Heart left ventricle (tissue), 16 donors: ENCODE data around the gene STX1B. TPM values are rescaled to one million over a fixed set of nuclear protein-coding genes. Genes with fewer than 3 reads are reported as not detected.

Source experiments
- ATAC-seq, 4 donors: fragments of 200-7000 bp; cut with Tn5 transposase; one replicate each; pipeline ENCODE4 v1.9.1; 2020 to 2022; ENCODE audit warnings: moderate library complexity in 4 of 4, mild to moderate bottlenecking in 3 of 4, moderate number of reproducible peaks in 1 of 4
- DNase-seq, 5 donors: peaks; one replicate each; pipeline ENCODE4 v3.0.0-alpha.2; 2020
- H3K27ac ChIP-seq, 12 donors: fragments of 200-600 bp; sonication (generic) in 4 of 12; one replicate each; pipeline versions ENCODE4 v1.5.0 to v1.8.0; 2016 to 2022; ENCODE audit warnings: mild to moderate bottlenecking in 2 of 12
- H3K27me3 ChIP-seq, 9 donors: fragments of 200-600 bp; sonication (generic) in 2 of 9; one replicate each; pipeline versions ENCODE4 v1.5.1 to v1.8.0; 2016 to 2022; ENCODE audit warnings: mild to moderate bottlenecking in 3 of 9
- H3K36me3 ChIP-seq, 9 donors: fragments of 200-600 bp; sonication (generic) in 2 of 9; one replicate each; pipeline versions ENCODE4 v1.5.0 to v1.8.0; 2018 to 2022; ENCODE audit warnings: mild to moderate bottlenecking in 2 of 9
- H3K4me1 ChIP-seq, 12 donors: fragments of 200-600 bp; sonication (generic) in 4 of 12; one replicate each; pipeline versions ENCODE4 v1.5.0 to v1.8.0; 2016 to 2022; ENCODE audit warnings: mild to moderate bottlenecking in 3 of 12
- H3K4me3 ChIP-seq, 12 donors: fragments of 200-600 bp; sonication (generic) in 4 of 12; one replicate each; pipeline versions ENCODE4 v1.5.0 to v1.8.0; 2017 to 2022; ENCODE audit warnings: mild to moderate bottlenecking in 9 of 12, moderate library complexity in 4 of 12
- H3K9me3 ChIP-seq, 12 donors: fragments of 200-600 bp; sonication (generic) in 4 of 12; one replicate each; pipeline versions ENCODE4 v1.5.0 to v1.8.0; 2016 to 2022; ENCODE audit warnings: mild to moderate bottlenecking in 1 of 12
- POLR2A ChIP-seq, 2 donors: fragments of 450-650 bp; IDR thresholded peaks; one replicate each; pipeline ENCODE4 v1.6.1; 2017; ENCODE audit warnings: antibody characterized with exemption in 2 of 2, mild to moderate bottlenecking in 2 of 2, moderate library complexity in 2 of 2
- WGBS, 4 donors: extraction: QIAGEN DNeasy Blood & Tissue Kit in 2 of 4; methylation state at CpG; one replicate each; pipeline versions ENCODE4 v1.1.5 to v1.1.7; 2013 to 2018; 5-methylcytosine and 5-hydroxymethylcytosine counted together
- intact Hi-C, 10 donors: fragments of 100-400 bp; cut with DNase I; formaldehyde crosslinking; loops; one replicate each; pipeline versions ENCODE4 v1.11.1 to v1.14.2; 2022
- long read RNA-seq, 3 donors: library from polyadenylated mRNA; unstranded; transcript quantifications; one replicate each; pipeline ENCODE4 v2.0.0, GENCODE V29; 2020 to 2021
- polyA plus RNA-seq, 2 donors: library from polyadenylated mRNA; stranded (reverse); fragments of 200-250 nt; gene quantifications; one replicate each; pipeline ENCODE4 v1.2.3, GENCODE V29; 2013
- total RNA-seq, 9 donors: library from RNA; depleted of rRNA in 2 of 9; stranded (reverse); fragments of >200 nt in 2 of 9; fragmentation: NEBNext Ultra II Directional in 3 of 9; extraction: Animal tissue kit (Norgen Biotek cat#: 25700) in 3 of 9; gene quantifications; one replicate each; pipeline versions ENCODE4 v1.1.0 to v1.2.4, GENCODE V29; 2016 to 2023
- TF ChIP-seq, protein P1 (sequence below), 12 donors: fragments of 200-600 bp; sonication (generic) in 4 of 12; IDR thresholded peaks; one replicate each; pipeline versions ENCODE4 v1.5.0 to v1.8.0; 2018 to 2022; ENCODE audit warnings: antibody characterized with exemption in 12 of 12, mild to moderate bottlenecking in 5 of 12
- donor health status: ischemic (EF 13 %, LVEDD 7.1; RV severe dilation, severe dysfunction).
- donor health status: healthy with polysubstance abuse.
- donor health status: DM: no; HTN: yes; CAD: no.
- donor health status: DM: no; HTN: no; CAD: no.
- donor health status: ischemic (EF 25% LVEDD 6.9; RV normal size, moderate dysfunction).
- donor health status: ischemic (EF 25% LVEDD 5.7; RV mildly dilated, moderate dysfunction).
- donor health status: healthy.
- donor health status: DM: yes; HTN: yes; CAD: no.
- donor health status: ischemic (EF 35%, LVEDD 5.7; RV mildly dilated, moderate dysfunction).
- donor health status: nonischemic (EF 11% LVEDD 7.7; RV severe dilation, severe dysfunction).
- donor health status: DM: yes; HTN: yes; CAD: no.
- donor health status: PGD.
- donor health status: ischemic (EF 29% LVEDD 5.4; RV normal size, mild dysfunction).
- donor health status: nonischemic (EF 23%, LVEDD 6.1; RV moderate dilation, normal function).

The STX1B gene
- total RNA-seq (1 to 10 TPM in 4 of 9 donors, under 1 TPM in 5; 0.20 to 2.1 (median 1.00) TPM), polyA plus RNA-seq (under 1 TPM; 0.22 to 0.76 TPM)
- long read RNA-seq, donor 1, result 0 reads
- long read RNA-seq, donor 2, result 0 reads
- long read RNA-seq, donor 3, result 0 reads

DNA sequence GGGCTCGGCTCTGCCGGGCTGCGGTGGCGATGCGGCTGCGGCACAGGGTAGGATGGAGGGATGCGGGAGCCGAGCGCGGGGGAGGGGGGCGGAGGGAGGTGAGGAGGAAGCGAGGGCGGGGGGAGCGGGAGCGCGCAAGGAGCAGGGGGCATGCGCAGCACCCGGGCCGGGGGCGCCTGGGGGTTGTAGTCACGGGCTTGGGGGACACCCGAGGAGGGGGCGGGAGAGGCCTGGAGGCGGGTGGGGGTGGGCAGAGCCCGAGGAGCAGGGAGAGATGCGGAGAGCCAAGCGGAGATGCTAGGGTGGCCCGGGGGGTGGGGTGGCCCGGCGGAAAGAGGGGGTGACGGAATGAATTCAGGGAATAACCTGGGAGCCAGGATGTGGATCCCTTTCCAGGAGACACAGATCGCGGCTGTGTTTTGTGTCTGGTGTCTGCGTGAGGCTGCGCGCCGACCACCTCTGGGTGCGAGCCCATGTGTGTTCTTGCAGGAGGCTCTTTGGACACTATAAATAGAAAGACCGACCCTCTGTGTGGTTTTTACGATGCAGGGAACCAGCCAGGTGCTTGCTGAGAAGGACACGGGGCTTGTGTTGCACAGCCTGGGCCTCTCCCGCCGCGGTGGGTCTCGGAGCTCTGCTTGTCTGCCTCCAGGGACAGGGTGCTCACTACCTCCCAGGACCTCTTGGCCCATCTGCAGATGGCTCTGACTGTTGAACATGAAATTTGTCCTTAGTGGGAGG, at the start of gene STX1B:
TSS of gene STX1B (minus strand) at position 54 of the 741 bp plus-strand sequence. CDS start 242 bp downstream, outside the sequence.
- peaks cover 0 to 5% (median 0%) of the 10 kb centered on the region in 12 donors for H3K4me1 ChIP-seq
- DNase-seq (peak in 1 of 5 donors; percentile 13), ATAC-seq (no peak)
- TF ChIP-seq, protein P1, sequence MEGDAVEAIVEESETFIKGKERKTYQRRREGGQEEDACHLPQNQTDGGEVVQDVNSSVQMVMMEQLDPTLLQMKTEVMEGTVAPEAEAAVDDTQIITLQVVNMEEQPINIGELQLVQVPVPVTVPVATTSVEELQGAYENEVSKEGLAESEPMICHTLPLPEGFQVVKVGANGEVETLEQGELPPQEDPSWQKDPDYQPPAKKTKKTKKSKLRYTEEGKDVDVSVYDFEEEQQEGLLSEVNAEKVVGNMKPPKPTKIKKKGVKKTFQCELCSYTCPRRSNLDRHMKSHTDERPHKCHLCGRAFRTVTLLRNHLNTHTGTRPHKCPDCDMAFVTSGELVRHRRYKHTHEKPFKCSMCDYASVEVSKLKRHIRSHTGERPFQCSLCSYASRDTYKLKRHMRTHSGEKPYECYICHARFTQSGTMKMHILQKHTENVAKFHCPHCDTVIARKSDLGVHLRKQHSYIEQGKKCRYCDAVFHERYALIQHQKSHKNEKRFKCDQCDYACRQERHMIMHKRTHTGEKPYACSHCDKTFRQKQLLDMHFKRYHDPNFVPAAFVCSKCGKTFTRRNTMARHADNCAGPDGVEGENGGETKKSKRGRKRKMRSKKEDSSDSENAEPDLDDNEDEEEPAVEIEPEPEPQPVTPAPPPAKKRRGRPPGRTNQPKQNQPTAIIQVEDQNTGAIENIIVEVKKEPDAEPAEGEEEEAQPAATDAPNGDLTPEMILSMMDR (IDR thresholded peaks at IDR 0.05), result no peak
- TF ChIP-seq POLR2A (IDR thresholded peaks at IDR 0.05), result no peak
- H3K9me3 ChIP-seq, result no peaks in the 10 kb centered on the region
- H3K4me3 ChIP-seq, result peak within 1 kb of the TSS in 2 of 12 donors; percentile 9 to 15
- 7 to 8% (median 8%) methylated on average over 21 to 45 of the region's 45 CpGs for WGBS, 4 donors
- intact Hi-C loops, result no loop called here
- no peaks in the 10 kb centered on the region for H3K36me3 ChIP-seq
- peaks cover 17 to 56% (median 44%) of the 10 kb centered on the region in 9 donors for H3K27me3 ChIP-seq
- H3K27ac ChIP-seq, result no peak within 1 kb of the TSS

- Histone ChIP-seq H3K4me3 (no peak overlapping the region), H3K27ac (no peak overlapping the region), H3K9me3 (no peaks in the 10 kb centered on the region), H3K36me3 (peaks cover 0 to 22% (median 12%) of the 10 kb centered on the region in 9 donors), H3K27me3 (no peaks in the 10 kb centered on the region), H3K4me1 (peaks cover 0 to 6% (median 0%) of the 10 kb centered on the region in 12 donors)
- intact Hi-C loops, result no loop called here
- DNase-seq (no peak), ATAC-seq (no peak)
- TF ChIP-seq, protein P1 (IDR thresholded peaks at IDR 0.05), result no peak
- no peak for TF ChIP-seq POLR2A (IDR thresholded peaks at IDR 0.05)
- WGBS, 4 donors, result 82 to 91% (median 86%) methylated on average over 4 of the region's 4 CpGs
These were observed 45.2 kb upstream of the STX1B start for GRCh38 chr16:31055613-31056012.

DNA sequence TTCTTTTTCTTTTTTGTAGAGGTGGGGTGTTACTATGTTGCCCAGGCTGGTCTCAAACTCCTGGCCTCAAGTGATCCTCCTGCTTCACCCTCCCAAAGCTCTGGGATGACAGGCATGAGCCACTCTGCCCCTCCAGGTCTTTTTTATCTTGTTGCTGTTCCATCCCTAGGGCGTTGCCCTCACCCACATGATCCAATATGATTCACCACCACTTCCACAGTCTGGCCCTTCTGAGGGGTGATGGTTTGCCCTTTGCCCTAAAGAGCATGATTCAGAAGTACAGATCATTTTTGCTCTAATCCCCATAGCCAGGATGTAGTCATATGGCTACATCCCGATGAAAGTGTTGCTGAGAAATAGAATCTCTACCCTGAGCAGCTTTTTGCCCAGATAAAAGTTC, 41.7 kb upstream of the STX1B start:
- 59 to 73% (median 67%) methylated on average over 2 of the region's 2 CpGs for WGBS, 4 donors

More for the DNA sequence above, 41.7 kb upstream of the STX1B start:
- ATAC-seq, result peak in 2 of 4 donors; percentile 75 to 77
- no peak for DNase-seq
- Histone ChIP-seq H3K9me3 (no peaks in the 10 kb centered on the region), H3K27ac (peak overlapping the region in 1 of 12 donors; percentile 32), H3K4me3 (no peak overlapping the region), H3K27me3 (no peaks in the 10 kb centered on the region), H3K4me1 (peaks cover 0 to 9% (median 0%) of the 10 kb centered on the region in 12 donors), H3K36me3 (no peaks in the 10 kb centered on the region)
- intact Hi-C loops, result no loop called here
- TF ChIP-seq, protein P1 (IDR thresholded peaks at IDR 0.05), result no peak
- TF ChIP-seq POLR2A (IDR thresholded peaks at IDR 0.05), result no peak
